ENCODE data around the gene PLCXD1. TPM values are rescaled to one million over a fixed set of nuclear protein-coding genes. Genes with fewer than 3 reads are reported as not detected.

PLCXD1 gene
- total and polyA plus RNA-seq, 9 of the 15 experiments (the other 6 are each of a cell fraction or from before 2014, with no cell fraction given) = 6.0 to 60.2 (median 39.5) TPM

GRCh38 chrX:267771-268261 is 13.4 kb upstream of the PLCXD1 start (continued):
- TF ChIP-seq ZNF445 (CRISPR knock-in tag; IDR thresholded peaks at IDR 0.05; ENCODE audit: low read depth) = no peak
- TF ChIP-seq CBX5 (IDR thresholded peaks at IDR 0.05; ENCODE audit: borderline replicate concordance, low read depth) = no peak
- no peak for TF ChIP-seq CBFA2T2 (conservative IDR thresholded peaks at IDR 0.05)
- TF ChIP-seq, protein P1, sequence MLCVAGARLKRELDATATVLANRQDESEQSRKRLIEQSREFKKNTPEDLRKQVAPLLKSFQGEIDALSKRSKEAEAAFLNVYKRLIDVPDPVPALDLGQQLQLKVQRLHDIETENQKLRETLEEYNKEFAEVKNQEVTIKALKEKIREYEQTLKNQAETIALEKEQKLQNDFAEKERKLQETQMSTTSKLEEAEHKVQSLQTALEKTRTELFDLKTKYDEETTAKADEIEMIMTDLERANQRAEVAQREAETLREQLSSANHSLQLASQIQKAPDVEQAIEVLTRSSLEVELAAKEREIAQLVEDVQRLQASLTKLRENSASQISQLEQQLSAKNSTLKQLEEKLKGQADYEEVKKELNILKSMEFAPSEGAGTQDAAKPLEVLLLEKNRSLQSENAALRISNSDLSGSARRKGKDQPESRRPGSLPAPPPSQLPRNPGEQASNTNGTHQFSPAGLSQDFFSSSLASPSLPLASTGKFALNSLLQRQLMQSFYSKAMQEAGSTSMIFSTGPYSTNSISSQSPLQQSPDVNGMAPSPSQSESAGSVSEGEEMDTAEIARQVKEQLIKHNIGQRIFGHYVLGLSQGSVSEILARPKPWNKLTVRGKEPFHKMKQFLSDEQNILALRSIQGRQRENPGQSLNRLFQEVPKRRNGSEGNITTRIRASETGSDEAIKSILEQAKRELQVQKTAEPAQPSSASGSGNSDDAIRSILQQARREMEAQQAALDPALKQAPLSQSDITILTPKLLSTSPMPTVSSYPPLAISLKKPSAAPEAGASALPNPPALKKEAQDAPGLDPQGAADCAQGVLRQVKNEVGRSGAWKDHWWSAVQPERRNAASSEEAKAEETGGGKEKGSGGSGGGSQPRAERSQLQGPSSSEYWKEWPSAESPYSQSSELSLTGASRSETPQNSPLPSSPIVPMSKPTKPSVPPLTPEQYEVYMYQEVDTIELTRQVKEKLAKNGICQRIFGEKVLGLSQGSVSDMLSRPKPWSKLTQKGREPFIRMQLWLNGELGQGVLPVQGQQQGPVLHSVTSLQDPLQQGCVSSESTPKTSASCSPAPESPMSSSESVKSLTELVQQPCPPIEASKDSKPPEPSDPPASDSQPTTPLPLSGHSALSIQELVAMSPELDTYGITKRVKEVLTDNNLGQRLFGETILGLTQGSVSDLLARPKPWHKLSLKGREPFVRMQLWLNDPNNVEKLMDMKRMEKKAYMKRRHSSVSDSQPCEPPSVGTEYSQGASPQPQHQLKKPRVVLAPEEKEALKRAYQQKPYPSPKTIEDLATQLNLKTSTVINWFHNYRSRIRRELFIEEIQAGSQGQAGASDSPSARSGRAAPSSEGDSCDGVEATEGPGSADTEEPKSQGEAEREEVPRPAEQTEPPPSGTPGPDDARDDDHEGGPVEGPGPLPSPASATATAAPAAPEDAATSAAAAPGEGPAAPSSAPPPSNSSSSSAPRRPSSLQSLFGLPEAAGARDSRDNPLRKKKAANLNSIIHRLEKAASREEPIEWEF (CRISPR knock-in tag; IDR thresholded peaks at IDR 0.05) = no peak

DNA sequence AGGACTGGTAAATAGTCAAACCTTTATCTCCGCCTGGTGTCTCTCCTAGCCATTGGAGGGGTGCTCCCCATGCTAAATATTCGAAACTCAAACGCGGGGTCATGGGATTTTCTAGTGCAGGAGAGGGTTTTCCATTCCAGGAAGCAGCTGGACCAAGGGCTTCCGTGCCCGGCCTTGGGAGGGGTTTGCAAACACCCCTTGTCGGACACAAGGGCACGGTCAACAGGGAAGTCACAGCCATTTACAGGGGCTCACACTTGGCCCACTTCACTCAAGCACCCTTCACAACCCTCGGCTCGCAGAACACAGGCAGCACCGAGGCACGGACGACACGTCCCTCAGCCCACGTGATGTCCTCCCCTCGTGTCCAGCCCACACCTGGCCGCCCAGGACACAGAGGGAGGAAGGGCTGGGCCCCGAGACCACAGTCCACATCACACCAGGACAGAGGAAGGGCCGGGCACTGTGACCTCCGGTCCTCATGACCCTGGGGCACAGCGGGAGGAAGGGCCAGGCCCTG is 10.3 kb upstream of the PLCXD1 start:
- ATAC-seq (no peak), FAIRE-seq (no peak), DNase-seq (ENCODE audit: extremely low read depth in 1 of 4, low spot score in 3 of 4) (no peak)
- in situ Hi-C loops (cut with MboI) = no loop called here
- ChIA-PET CTCF (ENCODE audit: low intra/inter-chr PET ratio) (no interaction called here), POLR2A (no interaction called here)
- no peak overlapping the region for H3K4me2 ChIP-seq (ENCODE audit: insufficient read depth, low read length)
- H4K20me1 ChIP-seq (replicated peaks; ENCODE audit: control insufficient read depth, insufficient read depth, low read length) = no peaks in the 10 kb centered on the region
- H3K9ac ChIP-seq (ENCODE audit: insufficient read depth in 1 of 2, low read depth in 2 of 2, low read length in 2 of 2) = no peak overlapping the region
- no peak overlapping the region for H3K27ac ChIP-seq (ENCODE audit: extremely low read depth, low read depth, low read length)
- H3K27me3 ChIP-seq (ENCODE audit: control insufficient read depth in 2 of 2, insufficient read depth in 2 of 2, low read length in 2 of 2) = no peaks in the 10 kb centered on the region; a peak in 1 of 5 replicates
- H3K9me3 ChIP-seq (replicated peaks; ENCODE audit: control insufficient read depth, insufficient read depth, low read depth, low read length) = no peaks in the 10 kb centered on the region
- intact Hi-C loops (cut with micrococcal nuclease) = no loop called here
- H3K79me2 ChIP-seq (ENCODE audit: control insufficient read depth, insufficient read depth, low read length) = no peaks in the 10 kb centered on the region
- WGBS (ENCODE audit: insufficient coverage, low coverage, missing lambda C conversion rate) = 58% methylated on average over 16 of the region's 21 CpGs
- H3K36me3 ChIP-seq (ENCODE audit: control insufficient read depth, insufficient read depth, low read length) = no peaks in the 10 kb centered on the region
- H3K4me1 ChIP-seq (replicated peaks in 1 of 2; ENCODE audit: control insufficient read depth in 2 of 2, insufficient read depth in 2 of 2, low read length in 2 of 2) = peaks cover 0 to 8% of the 10 kb centered on the region in 2 experiments; a peak in 2 of 5 replicates
- BruUV-seq (replicated peaks) = no TSS peak
- H3K4me3 ChIP-seq = no peak overlapping the region
- no peak overlapping the region for H2AFZ ChIP-seq (ENCODE audit: low read depth, low read length)
- no peaks in the 10 kb centered on the region for H3K9me1 ChIP-seq (ENCODE audit: control insufficient read depth, insufficient read depth, low read length)
- TF ChIP-seq ZNF165 (CRISPR knock-in tag; IDR thresholded peaks at IDR 0.05; ENCODE audit: borderline replicate concordance) = no peak
- no peak for TF ChIP-seq YBX1 (IDR thresholded peaks at IDR 0.05)
- TF ChIP-seq, protein P2, sequence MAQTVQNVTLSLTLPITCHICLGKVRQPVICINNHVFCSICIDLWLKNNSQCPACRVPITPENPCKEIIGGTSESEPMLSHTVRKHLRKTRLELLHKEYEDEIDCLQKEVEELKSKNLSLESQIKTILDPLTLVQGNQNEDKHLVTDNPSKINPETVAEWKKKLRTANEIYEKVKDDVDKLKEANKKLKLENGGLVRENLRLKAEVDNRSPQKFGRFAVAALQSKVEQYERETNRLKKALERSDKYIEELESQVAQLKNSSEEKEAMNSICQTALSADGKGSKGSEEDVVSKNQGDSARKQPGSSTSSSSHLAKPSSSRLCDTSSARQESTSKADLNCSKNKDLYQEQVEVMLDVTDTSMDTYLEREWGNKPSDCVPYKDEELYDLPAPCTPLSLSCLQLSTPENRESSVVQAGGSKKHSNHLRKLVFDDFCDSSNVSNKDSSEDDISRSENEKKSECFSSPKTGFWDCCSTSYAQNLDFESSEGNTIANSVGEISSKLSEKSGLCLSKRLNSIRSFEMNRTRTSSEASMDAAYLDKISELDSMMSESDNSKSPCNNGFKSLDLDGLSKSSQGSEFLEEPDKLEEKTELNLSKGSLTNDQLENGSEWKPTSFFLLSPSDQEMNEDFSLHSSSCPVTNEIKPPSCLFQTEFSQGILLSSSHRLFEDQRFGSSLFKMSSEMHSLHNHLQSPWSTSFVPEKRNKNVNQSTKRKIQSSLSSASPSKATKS (CRISPR knock-in tag; IDR thresholded peaks at IDR 0.05) = no peak
- TF ChIP-seq HEY1 (CRISPR knock-in tag; IDR thresholded peaks at IDR 0.05; ENCODE audit: borderline replicate concordance) = no peak
- TF ChIP-seq ZNF133 (CRISPR knock-in tag; IDR thresholded peaks at IDR 0.05) = no peak
- TF ChIP-seq ZNF197 (CRISPR knock-in tag; IDR thresholded peaks at IDR 0.05; ENCODE audit: low read depth) = no peak
- no peak for TF ChIP-seq CBX1 (IDR thresholded peaks at IDR 0.05; ENCODE audit: low read depth)
- no peak for TF ChIP-seq RAD21 (CRISPR knock-in tag; conservative IDR thresholded peaks at IDR 0.05 in 1 of 2, IDR thresholded peaks at IDR 0.05 in 1 of 2)
